Breast epithelium (tissue), 4 donors: ENCODE measurements around the gene CNTD1. TPM values are rescaled to one million over a fixed set of nuclear protein-coding genes. Genes with fewer than 3 reads are reported as not detected.
A peak's percentile ranks its signal among the peaks of the same experiment; 100 is the strongest.
"Not testable (repeated sequence)": the region's sequence is repeated elsewhere in the genome, so short reads cannot be mapped to it uniquely, and the experiment has no call there.

Experiments
- DNase-seq, 2 donors: peaks; one replicate each; pipeline ENCODE4 v3.0.0-alpha.2; 2019; ENCODE audit warnings: low spot score in 2 of 2
- H3K27ac ChIP-seq, 2 donors: fragments of 200-600 bp; sonication (generic) in 1 of 2; one replicate each; pipeline ENCODE4 v1.5.1; 2016 to 2019; ENCODE audit warnings: mild to moderate bottlenecking in 1 of 2
- H3K27me3 ChIP-seq, 2 donors: fragments of 200-600 bp; sonication (generic) in 1 of 2; one replicate each; pipeline versions ENCODE4 v1.5.1 to v1.6.0; 2017 to 2019; ENCODE audit warnings: control low read depth in 1 of 2, mild to moderate bottlenecking in 1 of 2
- H3K36me3 ChIP-seq: fragments of 200-600 bp; one replicate; pipeline ENCODE4 v1.5.1; 2019
- H3K4me1 ChIP-seq, 2 donors: fragments of 200-600 bp; sonication (generic); one replicate each; pipeline ENCODE4 v1.5.1; 2016 to 2019; ENCODE audit warnings: control low read depth in 1 of 2
- H3K4me3 ChIP-seq, 3 donors: fragments of 200-600 bp; sonication (generic); 1 replicate in 2 of 3; 2 replicates in 1 of 3; pipeline ENCODE4 v1.5.1; 2016 to 2019; ENCODE audit warnings: mild to moderate bottlenecking in 3 of 3, moderate library complexity in 2 of 3
- H3K9me3 ChIP-seq, 2 donors: fragments of 200-600 bp; sonication (generic) in 1 of 2; one replicate each; pipeline ENCODE4 v1.5.1; 2016 to 2019; ENCODE audit warnings: control low read depth in 1 of 2
- POLR2A ChIP-seq: fragments of 450-650 bp; IDR thresholded peaks from one replicate; pipeline ENCODE4 v1.6.1; 2016; ENCODE audit warnings: antibody characterized with exemption, mild to moderate bottlenecking, moderate library complexity
- POLR2AphosphoS5 ChIP-seq, 3 donors: sonication (generic); formaldehyde crosslinking; IDR thresholded peaks; one replicate each; pipeline ENCODE4 v1.6.1; 2017; ENCODE audit warnings: antibody characterized with exemption in 3 of 3
- intact Hi-C: fragments of 100-400 bp; cut with DNase I; formaldehyde crosslinking; loops from one replicate; pipeline ENCODE4 v1.15.1; 2023; ENCODE audit warnings: low total_unique reads
- total RNA-seq, 3 donors: library from RNA; depleted of rRNA; stranded (reverse); fragments of >200 nt; gene quantifications; one replicate each; pipeline ENCODE4 v1.1.0, GENCODE V29; 2016
- TF ChIP-seq, protein P1 (sequence below), 3 donors: fragments of 450-650 bp; IDR thresholded peaks; one replicate each; pipeline ENCODE4 v1.5.1; 2016 to 2017; ENCODE audit warnings: antibody characterized with exemption in 3 of 3, mild to moderate bottlenecking in 3 of 3, moderate library complexity in 3 of 3

Gene CNTD1
- total RNA-seq, 3 donors from 2014 or later = 0.59 TPM; not detected in 2

DNA sequence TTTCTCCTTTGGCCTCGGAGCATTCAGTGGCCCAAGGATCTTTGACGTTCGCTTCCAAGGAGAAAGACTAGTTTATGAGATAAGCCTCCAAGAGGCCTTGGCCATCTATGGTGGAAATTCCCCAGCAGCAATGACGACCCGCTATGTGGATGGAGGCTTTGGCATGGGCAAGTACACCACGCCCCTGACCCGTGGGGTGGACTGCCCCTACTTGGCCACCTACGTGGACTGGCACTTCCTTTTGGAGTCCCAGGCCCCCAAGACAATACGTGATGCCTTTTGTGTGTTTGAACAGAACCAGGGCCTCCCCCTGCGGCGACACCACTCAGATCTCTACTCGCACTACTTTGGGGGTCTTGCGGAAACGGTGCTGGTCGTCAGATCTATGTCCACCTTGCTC lies 53.7 kb downstream of the CNTD1 start:
- peak in 1 of 2 donors; percentile 46 for DNase-seq
- no peak for TF ChIP-seq POLR2A
- no peak for TF ChIP-seq POLR2AphosphoS5 (IDR thresholded peaks at IDR 0.05)
- TF ChIP-seq, protein P1, sequence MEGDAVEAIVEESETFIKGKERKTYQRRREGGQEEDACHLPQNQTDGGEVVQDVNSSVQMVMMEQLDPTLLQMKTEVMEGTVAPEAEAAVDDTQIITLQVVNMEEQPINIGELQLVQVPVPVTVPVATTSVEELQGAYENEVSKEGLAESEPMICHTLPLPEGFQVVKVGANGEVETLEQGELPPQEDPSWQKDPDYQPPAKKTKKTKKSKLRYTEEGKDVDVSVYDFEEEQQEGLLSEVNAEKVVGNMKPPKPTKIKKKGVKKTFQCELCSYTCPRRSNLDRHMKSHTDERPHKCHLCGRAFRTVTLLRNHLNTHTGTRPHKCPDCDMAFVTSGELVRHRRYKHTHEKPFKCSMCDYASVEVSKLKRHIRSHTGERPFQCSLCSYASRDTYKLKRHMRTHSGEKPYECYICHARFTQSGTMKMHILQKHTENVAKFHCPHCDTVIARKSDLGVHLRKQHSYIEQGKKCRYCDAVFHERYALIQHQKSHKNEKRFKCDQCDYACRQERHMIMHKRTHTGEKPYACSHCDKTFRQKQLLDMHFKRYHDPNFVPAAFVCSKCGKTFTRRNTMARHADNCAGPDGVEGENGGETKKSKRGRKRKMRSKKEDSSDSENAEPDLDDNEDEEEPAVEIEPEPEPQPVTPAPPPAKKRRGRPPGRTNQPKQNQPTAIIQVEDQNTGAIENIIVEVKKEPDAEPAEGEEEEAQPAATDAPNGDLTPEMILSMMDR (IDR thresholded peaks at IDR 0.05) = no peak
- intact Hi-C loops = no loop called here
- Histone ChIP-seq H3K9me3 (no peaks in the 10 kb centered on the region), H3K27me3 (no peaks in the 10 kb centered on the region), H3K4me1 (no peaks in the 10 kb centered on the region), H3K4me3 (peak overlapping the region; percentile 24 to 59 (median 40)), H3K27ac (peak overlapping the region; percentile 10 to 69), H3K36me3 (no peaks in the 10 kb centered on the region)

DNA sequence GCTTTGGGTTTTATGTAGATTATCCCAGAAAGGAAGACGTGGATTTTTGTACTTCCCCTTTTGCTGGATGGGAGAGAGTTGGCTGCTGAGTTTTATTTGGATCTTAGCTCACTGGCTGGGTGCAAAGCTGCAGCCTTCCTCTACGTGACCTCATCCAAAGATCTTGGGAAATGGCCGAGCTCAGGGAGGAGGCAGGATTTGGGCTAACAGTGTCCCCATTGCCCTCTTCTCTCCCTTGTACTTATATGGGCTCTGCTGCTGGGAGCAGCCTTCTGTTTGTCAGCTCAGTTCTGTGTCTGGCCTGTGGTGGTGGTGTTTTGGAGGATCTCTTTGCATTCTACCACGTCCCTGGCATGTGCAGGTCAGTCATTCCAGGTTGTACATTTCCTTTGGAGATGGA lies 54.3 kb downstream of the CNTD1 start:
- TF ChIP-seq, protein P1 (IDR thresholded peaks at IDR 0.05) = no peak
- no peak for TF ChIP-seq POLR2AphosphoS5 (IDR thresholded peaks at IDR 0.05)
- Histone ChIP-seq H3K4me1 (no peaks in the 10 kb centered on the region), H3K36me3 (no peaks in the 10 kb centered on the region), H3K4me3 (peak overlapping the region; percentile 24 to 59 (median 40)), H3K27ac (peak overlapping the region; percentile 10 to 69), H3K9me3 (no peaks in the 10 kb centered on the region), H3K27me3 (no peaks in the 10 kb centered on the region)
- DNase-seq = no peak
- intact Hi-C loops = no loop called here

DNA sequence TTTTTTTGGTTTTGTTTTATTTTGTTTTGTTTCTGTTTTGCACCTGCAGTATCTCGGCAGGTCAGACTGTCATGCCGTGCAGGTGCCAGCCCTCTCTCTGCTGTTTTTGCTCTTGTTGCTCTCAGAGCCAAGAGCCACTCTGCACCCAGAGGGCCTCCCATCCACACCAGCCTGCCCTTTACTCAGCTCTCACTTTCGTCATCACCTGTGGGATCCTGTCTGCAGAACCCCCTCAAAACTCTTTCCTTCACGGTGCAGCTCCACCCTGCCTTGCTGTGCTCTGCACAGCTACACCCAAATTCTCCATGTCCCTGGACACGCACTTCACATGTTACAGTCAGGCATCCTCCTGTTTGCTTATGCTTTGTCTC lies 54.9 kb downstream of the CNTD1 start:
- H3K4me1 ChIP-seq = no peaks in the 10 kb centered on the region
- no peak overlapping the region for H3K27ac ChIP-seq
- intact Hi-C loops = no loop called here
- H3K9me3 ChIP-seq = no peaks in the 10 kb centered on the region
- TF ChIP-seq, protein P1 (IDR thresholded peaks at IDR 0.05) = no peak
- TF ChIP-seq POLR2A = no peak
- no peak for TF ChIP-seq POLR2AphosphoS5 (IDR thresholded peaks at IDR 0.05)
- no peaks in the 10 kb centered on the region for H3K36me3 ChIP-seq
- H3K4me3 ChIP-seq = peak overlapping the region; percentile 24 to 59 (median 40)
- H3K27me3 ChIP-seq = no peaks in the 10 kb centered on the region
- no peak for DNase-seq

DNA sequence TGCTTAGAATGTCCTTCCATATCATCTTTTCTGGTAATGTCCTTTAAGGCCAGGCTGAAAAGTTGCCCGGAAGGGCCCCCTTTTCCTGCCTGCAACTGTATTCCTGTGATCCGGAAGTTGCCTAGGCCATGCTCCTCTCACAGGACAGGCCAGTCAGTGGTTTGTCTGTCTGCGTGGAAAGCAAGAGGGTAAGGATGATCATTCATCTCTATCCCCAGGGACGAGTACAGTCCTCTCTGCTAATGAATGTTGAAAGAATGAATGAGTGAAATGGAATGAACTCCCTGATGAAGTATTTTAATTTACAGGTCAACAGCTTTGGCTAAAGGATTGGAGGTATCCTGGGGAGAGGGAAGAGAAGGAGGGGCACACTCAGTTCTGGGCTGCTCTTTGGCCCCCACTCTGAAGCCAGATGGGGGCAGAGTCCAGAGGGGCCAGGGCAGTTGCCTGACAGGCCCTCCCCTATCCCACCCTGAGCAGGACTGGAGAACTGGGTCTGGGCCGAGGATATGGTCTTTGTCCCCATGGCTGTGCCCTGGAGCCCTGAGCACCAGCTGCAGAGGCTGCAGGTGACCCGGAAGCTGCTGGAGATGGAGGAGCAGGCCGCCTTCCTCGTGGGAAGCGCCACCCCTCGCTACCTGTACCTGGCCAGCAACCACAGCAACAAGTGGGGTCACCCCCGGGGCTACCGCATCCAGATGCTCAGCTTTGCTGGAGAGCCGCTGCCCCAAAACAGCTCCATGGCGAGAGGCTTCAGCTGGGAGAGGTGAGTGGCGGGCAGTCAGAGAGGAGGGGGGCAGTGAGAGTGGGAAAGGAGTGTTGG lies 55.5 kb downstream of the CNTD1 start:
- intact Hi-C loops = no loop called here
- Histone ChIP-seq H3K9me3 (no peaks in the 10 kb centered on the region), H3K27me3 (no peaks in the 10 kb centered on the region), H3K4me1 (no peaks in the 10 kb centered on the region), H3K27ac (no peak overlapping the region), H3K4me3 (peak overlapping the region; percentile 24 to 59 (median 40)), H3K36me3 (no peaks in the 10 kb centered on the region)
- DNase-seq = no peak
- TF ChIP-seq POLR2A = no peak
- TF ChIP-seq, protein P1 (IDR thresholded peaks at IDR 0.05) = no peak
- TF ChIP-seq POLR2AphosphoS5 (IDR thresholded peaks at IDR 0.05) = no peak

DNA sequence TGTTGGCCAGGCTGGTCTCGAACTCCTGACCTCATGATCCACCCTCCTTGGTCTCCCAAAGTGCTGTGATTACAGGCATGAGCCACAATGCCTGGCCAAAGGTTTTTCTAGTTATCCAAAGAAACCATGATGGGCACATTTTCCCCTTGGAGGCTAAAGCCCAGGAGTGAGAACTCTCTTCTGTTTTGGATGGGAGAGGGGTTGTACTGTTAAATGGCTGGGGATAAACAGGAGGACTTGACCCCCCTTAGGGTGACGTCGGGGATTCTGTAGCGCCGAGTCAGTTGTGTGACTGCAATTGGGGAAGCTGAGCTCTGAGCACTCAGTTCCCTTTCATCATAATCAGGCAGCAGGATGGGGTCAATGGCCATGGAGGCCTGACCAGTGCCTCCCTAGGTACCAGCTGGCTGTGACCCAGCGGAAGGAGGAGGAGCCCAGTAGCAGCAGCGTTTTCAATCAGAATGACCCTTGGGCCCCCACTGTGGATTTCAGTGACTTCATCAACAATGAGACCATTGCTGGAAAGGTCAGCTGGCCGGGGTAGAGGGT lies 56.5 kb downstream of the CNTD1 start:
- Histone ChIP-seq H3K9me3 (no peaks in the 10 kb centered on the region), H3K36me3 (no peaks in the 10 kb centered on the region), H3K27me3 (no peaks in the 10 kb centered on the region), H3K4me1 (no peaks in the 10 kb centered on the region), H3K4me3 (peak overlapping the region in 1 of 3 donors; percentile 40), H3K27ac (no peak overlapping the region)
- TF ChIP-seq, protein P1 (IDR thresholded peaks at IDR 0.05) = no peak
- TF ChIP-seq POLR2A = no peak
- TF ChIP-seq POLR2AphosphoS5 (IDR thresholded peaks at IDR 0.05) = no peak
- intact Hi-C loops = no loop called here
- no peak for DNase-seq

DNA sequence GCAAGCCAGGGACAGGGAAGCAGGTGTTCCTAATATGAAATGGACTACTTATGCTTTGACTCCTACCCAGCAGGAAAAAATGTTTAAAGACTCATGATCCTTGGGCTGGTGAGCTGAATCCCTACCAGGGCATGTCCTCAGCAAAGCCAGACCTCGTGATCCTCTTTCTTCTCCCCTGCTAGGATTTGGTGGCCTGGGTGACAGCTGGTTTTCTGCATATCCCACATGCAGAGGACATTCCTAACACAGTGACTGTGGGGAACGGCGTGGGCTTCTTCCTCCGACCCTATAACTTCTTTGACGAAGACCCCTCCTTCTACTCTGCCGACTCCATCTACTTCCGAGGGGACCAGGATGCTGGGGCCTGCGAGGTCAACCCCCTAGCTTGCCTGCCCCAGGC lies 57.4 kb downstream of the CNTD1 start:
- H3K4me3 ChIP-seq, H3K36me3 ChIP-seq, intact Hi-C loops, H3K4me1 ChIP-seq, H3K27ac ChIP-seq, H3K27me3 ChIP-seq, DNase-seq, H3K9me3 ChIP-seq: not testable (repeated sequence)

DNA sequence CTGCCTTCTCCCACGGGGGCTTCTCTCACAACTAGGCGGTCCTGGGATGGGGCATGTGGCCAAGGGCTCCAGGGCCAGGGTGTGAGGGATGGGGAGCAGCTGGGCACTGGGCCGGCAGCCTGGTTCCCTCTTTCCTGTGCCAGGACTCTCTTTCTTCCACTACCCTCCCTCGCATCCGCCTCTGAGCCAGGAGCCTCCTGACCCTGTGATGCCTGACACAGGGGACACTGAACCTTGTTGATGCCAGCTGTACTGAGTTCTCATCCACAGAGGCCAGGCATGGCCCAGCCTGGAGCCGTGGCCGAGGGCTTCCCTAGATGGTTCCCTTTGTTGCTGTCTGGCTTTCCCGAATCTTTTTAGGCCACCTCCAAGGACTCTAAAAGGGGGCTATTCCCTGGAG lies 57.9 kb downstream of the CNTD1 start:
- H3K4me3 ChIP-seq, DNase-seq, H3K36me3 ChIP-seq, H3K9me3 ChIP-seq, H3K27ac ChIP-seq, intact Hi-C loops, H3K27me3 ChIP-seq, H3K4me1 ChIP-seq: not testable (repeated sequence)
